Left lung (tissue), 10 donors: ENCODE data around the gene IFITM1. TPM values are rescaled to one million over a fixed set of nuclear protein-coding genes. Genes with fewer than 3 reads are reported as not detected.

Source experiments
- ATAC-seq: fragments of 200-7000 bp; cut with Tn5 transposase; one replicate; pipeline ENCODE4 v1.9.1; 2020; ENCODE audit warnings: moderate library complexity
- DNase-seq, 4 donors: peaks; one replicate each; pipeline ENCODE4 v3.0.0-alpha.2; 2013 to 2020
- H3K27ac ChIP-seq, 2 donors: fragments of 200-600 bp; sonication (generic) in 1 of 2; one replicate each; pipeline versions ENCODE4 v1.5.0 to v1.8.0; 2020 to 2021
- H3K27me3 ChIP-seq, 2 donors: fragments of 200-600 bp; sonication (generic) in 1 of 2; one replicate each; pipeline versions ENCODE4 v1.5.0 to v1.8.0; 2020 to 2021
- H3K36me3 ChIP-seq, 2 donors: fragments of 200-600 bp; sonication (generic) in 1 of 2; one replicate each; pipeline versions ENCODE4 v1.5.0 to v1.8.0; 2020 to 2021
- H3K4me1 ChIP-seq, 2 donors: fragments of 200-600 bp; one replicate each; pipeline ENCODE4 v1.8.0; 2021
- H3K4me3 ChIP-seq, 2 donors: fragments of 200-600 bp; sonication (generic) in 1 of 2; one replicate each; pipeline versions ENCODE4 v1.5.0 to v1.8.0; 2020 to 2021; ENCODE audit warnings: mild to moderate bottlenecking in 1 of 2
- H3K9me3 ChIP-seq, 2 donors: fragments of 200-600 bp; sonication (generic) in 1 of 2; one replicate each; pipeline versions ENCODE4 v1.5.0 to v1.8.0; 2020 to 2021
- CTCF ChIP-seq, 2 donors: fragments of 200-600 bp; sonication (generic) in 1 of 2; IDR thresholded peaks; one replicate each; pipeline versions ENCODE4 v1.5.0 to v1.8.0; 2021; ENCODE audit warnings: antibody characterized with exemption in 2 of 2
- intact Hi-C, 2 donors: fragments of 100-400 bp; cut with DNase I; formaldehyde crosslinking; loops; one replicate each; pipeline versions ENCODE4 v1.11.2 to v1.14.2; 2022
- polyA plus RNA-seq, 6 donors: library from polyadenylated mRNA; unstranded; fragments of 120-200 nt; gene quantifications; one replicate each; pipeline ENCODE4 v1.2.1, GENCODE V29; 2013; ENCODE audit not compliant: insufficient read length in 6 of 6
- total RNA-seq, 2 donors: library from RNA; stranded (reverse); fragmentation: NEBNext Ultra II Directional; extraction: Animal tissue kit (Norgen Biotek cat#: 25700); gene quantifications; one replicate each; pipeline ENCODE4 v1.2.1, GENCODE V29; 2021
- donor health status: DM: no; HTN: yes; CAD: no.
- donor health status: DM: no; HTN: no; CAD: no.

Gene IFITM1
- total and polyA plus RNA-seq, 8 donors, result 6.3 to 149 (median 14.5) TPM

- ATAC-seq, result peak; percentile 43
- H3K27me3 ChIP-seq, result no peaks in the 10 kb centered on the region
- no peak overlapping the region for H3K4me3 ChIP-seq
- H3K27ac ChIP-seq, result peak overlapping the region; percentile 45 to 63
- intact Hi-C loops, result no loop called here
- H3K36me3 ChIP-seq, result no peaks in the 10 kb centered on the region
- no peak for TF ChIP-seq CTCF (IDR thresholded peaks at IDR 0.05)
- H3K9me3 ChIP-seq, result no peaks in the 10 kb centered on the region
- H3K4me1 ChIP-seq, result peaks cover 6 to 19% of the 10 kb centered on the region in 2 donors
- DNase-seq, result peak in 1 of 4 donors; percentile 67
Observed at GRCh38 chr11:335779-336658, 22.2 kb downstream of the IFITM1 start.

- H3K4me3 ChIP-seq, result no peak overlapping the region
- intact Hi-C loops, result no loop called here
- peaks cover 6 to 19% of the 10 kb centered on the region in 2 donors for H3K4me1 ChIP-seq
- DNase-seq, result no peak
- H3K27me3 ChIP-seq, result no peaks in the 10 kb centered on the region
- no peaks in the 10 kb centered on the region for H3K36me3 ChIP-seq
- no peak for TF ChIP-seq CTCF (IDR thresholded peaks at IDR 0.05)
- no peaks in the 10 kb centered on the region for H3K9me3 ChIP-seq
- H3K27ac ChIP-seq, result peak overlapping the region in 1 of 2 donors; percentile 63
- ATAC-seq, result no peak
Observed at GRCh38 chr11:336659-337198, 22.9 kb downstream of the IFITM1 start.

- H3K27me3 ChIP-seq, result no peaks in the 10 kb centered on the region
- H3K27ac ChIP-seq, result no peak overlapping the region
- intact Hi-C loops, result no loop called here
- no peak for TF ChIP-seq CTCF (IDR thresholded peaks at IDR 0.05)
- H3K4me1 ChIP-seq, result peaks cover 6 to 19% of the 10 kb centered on the region in 2 donors
- H3K4me3 ChIP-seq, result no peak overlapping the region
- no peaks in the 10 kb centered on the region for H3K36me3 ChIP-seq
- no peaks in the 10 kb centered on the region for H3K9me3 ChIP-seq
- ATAC-seq (no peak), DNase-seq (no peak)
Observed at GRCh38 chr11:337711-338110, 23.9 kb downstream of the IFITM1 start.

- H3K4me1 ChIP-seq, result peaks cover 6 to 16% of the 10 kb centered on the region in 2 donors
- H3K36me3 ChIP-seq, result no peaks in the 10 kb centered on the region
- H3K9me3 ChIP-seq, result no peaks in the 10 kb centered on the region
- H3K27me3 ChIP-seq, result no peaks in the 10 kb centered on the region
- no peak overlapping the region for H3K27ac ChIP-seq
- ATAC-seq, result no peak
- intact Hi-C loops, result no loop called here
- no peak overlapping the region for H3K4me3 ChIP-seq
- no peak for DNase-seq
- TF ChIP-seq CTCF (IDR thresholded peaks at IDR 0.05), result no peak
Observed at GRCh38 chr11:339963-340362, 26.1 kb downstream of the IFITM1 start.
